Suprapubic skin (tissue), 4 donors: Measurements from ENCODE around the gene OR5L2. TPM values are rescaled to one million over a fixed set of nuclear protein-coding genes. Genes with fewer than 3 reads are reported as not detected.
"Not testable (repeated sequence)": the region's sequence is repeated elsewhere in the genome, so short reads cannot be mapped to it uniquely, and the experiment has no call there.

Source experiments
- DNase-seq, 2 donors: peaks; one replicate each; pipeline ENCODE4 v3.0.0-alpha.2; 2019; ENCODE audit warnings: low spot score in 2 of 2
- H3K27ac ChIP-seq: fragments of 200-600 bp; sonication (generic); one replicate; pipeline ENCODE4 v1.5.1; 2019
- H3K27me3 ChIP-seq: fragments of 200-600 bp; sonication (generic); one replicate; pipeline ENCODE4 v1.5.1; 2019
- H3K36me3 ChIP-seq: fragments of 200-600 bp; sonication (generic); one replicate; pipeline ENCODE4 v1.5.1; 2019
- H3K4me1 ChIP-seq: fragments of 200-600 bp; sonication (generic); one replicate; pipeline ENCODE4 v1.5.1; 2019
- H3K4me3 ChIP-seq: fragments of 200-600 bp; sonication (generic); one replicate; pipeline ENCODE4 v1.5.1; 2019; ENCODE audit warnings: mild to moderate bottlenecking
- H3K9me3 ChIP-seq: fragments of 200-600 bp; sonication (generic); one replicate; pipeline ENCODE4 v1.5.1; 2019
- EP300 ChIP-seq: sonication (generic); formaldehyde crosslinking; IDR thresholded peaks from one replicate; pipeline ENCODE4 v1.6.1; 2017; ENCODE audit warnings: antibody characterized with exemption
- POLR2A ChIP-seq, 2 donors: fragments of 450-650 bp; IDR thresholded peaks; one replicate each; pipeline ENCODE4 v1.6.1; 2017; ENCODE audit warnings: antibody characterized with exemption in 2 of 2, mild to moderate bottlenecking in 2 of 2, moderate library complexity in 2 of 2
- POLR2AphosphoS5 ChIP-seq, 3 donors: sonication (generic); formaldehyde crosslinking; IDR thresholded peaks; one replicate each; pipeline ENCODE4 v1.6.1; 2017; ENCODE audit warnings: antibody characterized with exemption in 3 of 3
- WGBS: methylation state at CpG from one replicate; pipeline ENCODE4 v1.1.5; 2018; 5-methylcytosine and 5-hydroxymethylcytosine counted together
- total RNA-seq, 4 donors: library from RNA; depleted of rRNA; stranded (reverse); fragments of >200 nt; gene quantifications; one replicate each; pipeline ENCODE4 v1.1.0, GENCODE V29; 2016
- TF ChIP-seq, protein P1 (sequence below), 2 donors: fragments of 200-600 bp in 1 of 2; fragments of 450-650 bp in 1 of 2; sonication (generic) in 1 of 2; IDR thresholded peaks; one replicate each; pipeline ENCODE4 v1.5.1; 2016 to 2019; ENCODE audit warnings: antibody characterized with exemption in 2 of 2, mild to moderate bottlenecking in 1 of 2, moderate library complexity in 1 of 2

The OR5L2 gene
- total RNA-seq, 4 donors from 2014 or later = not detected

DNA sequence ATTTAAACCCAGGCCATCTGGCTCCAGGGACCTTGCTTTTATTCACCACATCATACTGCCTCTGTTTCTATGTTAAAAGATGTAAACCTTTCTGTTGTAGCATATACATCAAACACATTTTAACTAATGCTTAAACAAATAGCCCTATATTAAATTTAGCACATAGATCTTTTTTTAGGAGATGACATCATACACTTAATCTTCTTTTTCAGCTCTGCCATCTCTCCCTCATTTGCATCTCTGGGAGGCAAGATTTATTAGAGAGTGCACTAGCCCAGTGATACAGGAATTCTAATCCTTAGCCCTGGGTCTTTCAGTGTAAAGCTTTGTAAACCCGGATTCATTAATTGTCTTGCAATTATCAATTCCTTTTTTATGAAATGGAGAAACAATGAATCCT is 25.1 kb downstream of the OR5L2 start:
- no peaks in the 10 kb centered on the region for H3K36me3 ChIP-seq
- H3K9me3 ChIP-seq = no peaks in the 10 kb centered on the region
- no peak overlapping the region for H3K4me3 ChIP-seq
- DNase-seq = no peak
- H3K27me3 ChIP-seq = no peaks in the 10 kb centered on the region
- H3K4me1 ChIP-seq = no peaks in the 10 kb centered on the region
- no peak overlapping the region for H3K27ac ChIP-seq
- WGBS = 73% methylated on average over 1 of the region's 1 CpG
- no peak for TF ChIP-seq POLR2A (IDR thresholded peaks at IDR 0.05)
- no peak for TF ChIP-seq POLR2AphosphoS5 (IDR thresholded peaks at IDR 0.05)
- TF ChIP-seq, protein P1, sequence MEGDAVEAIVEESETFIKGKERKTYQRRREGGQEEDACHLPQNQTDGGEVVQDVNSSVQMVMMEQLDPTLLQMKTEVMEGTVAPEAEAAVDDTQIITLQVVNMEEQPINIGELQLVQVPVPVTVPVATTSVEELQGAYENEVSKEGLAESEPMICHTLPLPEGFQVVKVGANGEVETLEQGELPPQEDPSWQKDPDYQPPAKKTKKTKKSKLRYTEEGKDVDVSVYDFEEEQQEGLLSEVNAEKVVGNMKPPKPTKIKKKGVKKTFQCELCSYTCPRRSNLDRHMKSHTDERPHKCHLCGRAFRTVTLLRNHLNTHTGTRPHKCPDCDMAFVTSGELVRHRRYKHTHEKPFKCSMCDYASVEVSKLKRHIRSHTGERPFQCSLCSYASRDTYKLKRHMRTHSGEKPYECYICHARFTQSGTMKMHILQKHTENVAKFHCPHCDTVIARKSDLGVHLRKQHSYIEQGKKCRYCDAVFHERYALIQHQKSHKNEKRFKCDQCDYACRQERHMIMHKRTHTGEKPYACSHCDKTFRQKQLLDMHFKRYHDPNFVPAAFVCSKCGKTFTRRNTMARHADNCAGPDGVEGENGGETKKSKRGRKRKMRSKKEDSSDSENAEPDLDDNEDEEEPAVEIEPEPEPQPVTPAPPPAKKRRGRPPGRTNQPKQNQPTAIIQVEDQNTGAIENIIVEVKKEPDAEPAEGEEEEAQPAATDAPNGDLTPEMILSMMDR (IDR thresholded peaks at IDR 0.05) = no peak
- no peak for TF ChIP-seq EP300

DNA sequence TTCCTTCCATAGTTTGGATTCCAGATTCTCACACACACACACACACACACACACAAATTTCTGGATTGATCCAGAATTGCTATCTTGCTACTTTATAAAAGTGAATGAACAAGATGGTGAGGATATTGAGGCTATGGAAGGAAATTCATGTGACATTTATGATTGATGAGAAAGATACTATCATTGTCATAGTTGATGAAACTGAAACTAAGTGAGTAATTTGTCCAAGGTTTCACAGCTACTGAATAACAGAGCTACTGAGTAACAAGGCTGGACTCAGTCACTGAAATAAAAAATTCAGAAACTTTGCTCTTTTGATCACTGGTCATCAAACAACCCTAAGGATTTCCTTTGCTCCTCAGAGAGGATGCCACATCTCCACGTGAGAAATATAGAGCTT is 27.7 kb downstream of the OR5L2 start:
- Histone ChIP-seq H3K4me3 (no peak overlapping the region), H3K27me3 (no peaks in the 10 kb centered on the region), H3K27ac (no peak overlapping the region), H3K9me3 (no peaks in the 10 kb centered on the region), H3K36me3 (no peaks in the 10 kb centered on the region), H3K4me1 (no peaks in the 10 kb centered on the region)
- no peak for DNase-seq
- 23% methylated on average over 1 of the region's 1 CpG for WGBS
- TF ChIP-seq POLR2A (IDR thresholded peaks at IDR 0.05) (no peak), EP300 (no peak), POLR2AphosphoS5 (IDR thresholded peaks at IDR 0.05) (no peak)
- TF ChIP-seq, protein P1 (IDR thresholded peaks at IDR 0.05) = no peak

DNA sequence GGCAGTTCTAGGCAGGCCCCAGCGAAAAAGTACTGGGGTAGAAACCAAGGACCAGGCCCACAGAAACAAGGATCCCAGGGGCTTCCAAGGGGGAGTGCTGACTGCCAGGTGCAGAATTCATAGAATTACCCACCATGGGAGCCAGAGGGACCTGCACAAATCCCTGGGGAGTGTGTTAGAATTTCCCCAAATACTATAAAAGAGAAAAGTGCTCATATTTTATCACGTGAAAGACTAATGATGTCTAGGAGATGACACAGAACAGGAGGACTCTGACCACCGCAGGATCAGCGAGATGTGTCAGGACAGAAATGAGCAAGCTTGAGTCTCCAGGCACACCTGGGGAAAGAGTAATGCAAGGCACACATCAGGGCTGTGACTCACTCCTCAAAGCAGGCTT is 40.3 kb downstream of the OR5L2 start:
- H3K36me3 ChIP-seq, H3K27me3 ChIP-seq, DNase-seq, H3K9me3 ChIP-seq, H3K4me3 ChIP-seq, H3K27ac ChIP-seq, H3K4me1 ChIP-seq: not testable (repeated sequence)
- WGBS = 76% methylated on average over 4 of the region's 4 CpGs

DNA sequence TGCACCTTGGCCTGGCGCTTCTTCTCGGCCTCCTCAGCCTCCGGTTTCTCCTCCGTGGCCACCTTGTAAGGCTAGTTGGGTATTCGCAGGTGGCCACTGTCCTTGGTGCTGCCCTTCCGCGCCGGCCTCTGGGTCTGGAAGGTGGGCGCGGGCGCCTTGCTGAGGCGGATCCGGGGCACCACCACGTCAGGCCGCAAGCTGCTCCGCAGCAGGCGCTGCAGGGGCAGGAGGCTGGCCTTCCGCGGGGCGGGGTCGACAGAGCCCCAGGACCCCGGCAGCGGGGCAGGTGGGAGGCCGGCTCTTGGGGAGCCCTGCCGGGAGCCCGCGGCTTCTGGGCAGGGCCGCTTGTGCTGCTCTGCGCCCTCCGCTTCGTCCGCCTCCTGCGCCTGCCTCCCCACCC is 45.7 kb downstream of the OR5L2 start:
- WGBS = 60% methylated on average over 1 of the region's 33 CpGs
- DNase-seq = not testable (repeated sequence)

DNA sequence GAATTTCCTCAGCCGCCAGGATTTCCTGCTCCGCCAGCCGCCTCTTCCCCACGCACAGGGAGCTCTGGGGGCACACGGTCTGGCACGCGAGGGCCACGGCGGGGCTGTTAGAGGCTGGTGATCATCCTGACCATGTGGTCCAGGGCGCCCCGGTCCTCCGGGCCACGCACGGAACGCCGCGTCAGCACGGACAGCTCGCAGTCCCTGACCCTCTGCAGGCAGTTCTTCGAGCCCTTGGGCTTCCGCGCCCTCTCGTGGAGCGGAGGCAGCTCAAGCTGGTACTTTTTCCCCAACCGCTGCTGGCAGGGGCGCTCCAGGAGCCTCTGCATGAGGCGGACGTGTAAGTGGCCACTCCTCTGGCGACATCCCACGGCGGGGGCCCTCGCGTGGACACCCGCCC is 46.1 kb downstream of the OR5L2 start:
- not testable (repeated sequence) for H3K36me3 ChIP-seq, H3K27ac ChIP-seq, H3K9me3 ChIP-seq, DNase-seq, H3K27me3 ChIP-seq, H3K4me3 ChIP-seq, H3K4me1 ChIP-seq
- 51% methylated on average over 11 of the region's 34 CpGs for WGBS

More for the DNA sequence above, 45.7 kb downstream of the OR5L2 start:
- not testable (repeated sequence) for H3K9me3 ChIP-seq, H3K4me1 ChIP-seq, H3K27ac ChIP-seq, H3K4me3 ChIP-seq, H3K27me3 ChIP-seq, H3K36me3 ChIP-seq

Other genes starting within 250 kb of the OR5L2 start
- gene OR4C11, start 219.6 kb upstream of the OR5L2 start, total RNA-seq = not detected
- gene OR4P4, start 192.1 kb upstream of the OR5L2 start, total RNA-seq = not detected
- gene OR4S2, start 178.9 kb upstream of the OR5L2 start, total RNA-seq = not detected
- gene OR4C6, start 165.0 kb upstream of the OR5L2 start, total RNA-seq = not detected
- gene OR5D13, start 53.8 kb upstream of the OR5L2 start, total RNA-seq = not detected
- not detected for gene OR5D14, start 31.7 kb upstream of the OR5L2 start, total RNA-seq
- not detected for gene OR5L1, start 15.9 kb upstream of the OR5L2 start, total RNA-seq
- gene OR5D18, start 7.6 kb upstream of the OR5L2 start, total RNA-seq = not detected
- not detected for gene OR5D16, start 11.5 kb downstream of the OR5L2 start, total RNA-seq
- gene TRIM51, start 56.1 kb downstream of the OR5L2 start, total RNA-seq = not detected
- not detected for gene OR5W2, start 87.4 kb downstream of the OR5L2 start, total RNA-seq
- not detected for gene OR5I1, start 109.2 kb downstream of the OR5L2 start, total RNA-seq
- not detected for gene OR10AG1, start 142.7 kb downstream of the OR5L2 start, total RNA-seq
- not detected for gene OR5F1, start 167.4 kb downstream of the OR5L2 start, total RNA-seq
- not detected for gene OR5AS1, start 200.4 kb downstream of the OR5L2 start, total RNA-seq